H1 (cell line): ENCODE data around the gene PHACTR2.
"Not testable (repeated sequence)": the region's sequence is repeated elsewhere in the genome, so short reads cannot be mapped to it uniquely, and the experiment has no call there.

ENCODE experiments used
- CTCF ChIP-seq, 3 experiments: IDR thresholded peaks; 1 replicate in 2 of 3; 2 replicates in 1 of 3; pipeline versions ENCODE4 v1.5.1 to v1.6.1; 2011; ENCODE audit warnings: low read length in 3 of 3, mild to moderate bottlenecking in 3 of 3, inconsistent platforms in 2 of 3, low read depth in 1 of 3, moderate library complexity in 1 of 3; ENCODE audit not compliant: insufficient read depth in 1 of 3; ENCODE audit errors: control extremely low read depth in 1 of 3
- EGR1 ChIP-seq: IDR thresholded peaks from 2 replicates; pipeline ENCODE4 v1.6.1; 2011; ENCODE audit warnings: low read depth, low read length, borderline replicate concordance
- EP300 ChIP-seq, 2 experiments: IDR thresholded peaks; 1 replicate in 1 of 2; 2 replicates in 1 of 2; pipeline ENCODE4 v1.6.1; 2011 to 2012; ENCODE audit warnings: low read depth in 2 of 2, low read length in 2 of 2, mild to moderate bottlenecking in 2 of 2, borderline replicate concordance in 1 of 2, inconsistent platforms in 1 of 2, moderate library complexity in 1 of 2
- GABPA ChIP-seq: IDR thresholded peaks from 2 replicates; pipeline ENCODE4 v1.6.1; 2011; ENCODE audit warnings: mild to moderate bottlenecking, low read length, moderate library complexity, borderline replicate concordance; ENCODE audit not compliant: insufficient read depth
- HDAC2 ChIP-seq, 2 experiments: fragments of 300-600 bp in 1 of 2; sonication (generic) in 1 of 2; IDR thresholded peaks; 2 replicates each; pipeline ENCODE4 v1.6.1; 2011 to 2012; ENCODE audit warnings: low read depth in 2 of 2, low read length in 2 of 2, mild to moderate bottlenecking in 2 of 2, moderate library complexity in 2 of 2, borderline replicate concordance in 1 of 2, inconsistent platforms in 1 of 2
- HDAC6 ChIP-seq: IDR thresholded peaks from one replicate; pipeline ENCODE4 v1.7.1; 2012; ENCODE audit warnings: low read depth, mild to moderate bottlenecking, inconsistent platforms, low read length, moderate library complexity
- POLR2A ChIP-seq, 2 experiments: IDR thresholded peaks; 1 replicate in 1 of 2; 2 replicates in 1 of 2; pipeline ENCODE4 v1.6.1; 2011; ENCODE audit warnings: low read depth in 2 of 2, low read length in 2 of 2, mild to moderate bottlenecking in 2 of 2; ENCODE audit errors: control extremely low read depth in 1 of 2
- SIN3A ChIP-seq, 2 experiments: IDR thresholded peaks in 1 of 2; conservative IDR thresholded peaks in 1 of 2; 2 replicates each; pipeline ENCODE4 v1.6.1; 2011 to 2012; ENCODE audit warnings: low read length in 2 of 2, improper control_type of control experiment in 1 of 2, low read depth in 1 of 2, mild to moderate bottlenecking in 1 of 2
- SRF ChIP-seq: IDR thresholded peaks from 2 replicates; pipeline ENCODE4 v1.6.1; 2011; ENCODE audit warnings: mild to moderate bottlenecking, low read depth, low read length, moderate library complexity

GRCh38 chr6:143786371-143786770, 108.6 kb downstream of the PHACTR2 start:
- not testable (repeated sequence) for TF ChIP-seq HDAC2 (IDR thresholded peaks at IDR 0.05; ENCODE audit: borderline replicate concordance in 1 of 2, low read depth in 2 of 2, low read length in 2 of 2); SRF; POLR2A (IDR thresholded peaks at IDR 0.05; ENCODE audit: control extremely low read depth in 1 of 2, low read depth in 2 of 2, low read length in 2 of 2); HDAC6; SIN3A (conservative IDR thresholded peaks at IDR 0.05 in 1 of 2, IDR thresholded peaks at IDR 0.05 in 1 of 2; ENCODE audit: low read depth in 1 of 2, low read length in 2 of 2); CTCF (IDR thresholded peaks at IDR 0.05; ENCODE audit: control extremely low read depth in 1 of 3, insufficient read depth in 1 of 3, low read depth in 1 of 3, low read length in 3 of 3); EP300 (IDR thresholded peaks at IDR 0.05; ENCODE audit: borderline replicate concordance in 1 of 2, low read depth in 2 of 2, low read length in 2 of 2); EGR1; GABPA
